Parathyroid adenoma (tissue), 2 donors: ENCODE measurements around the gene EGR2.

Experiments
- H2AFZ ChIP-seq: fragments of 300-600 bp; sonication (generic); one replicate; pipeline ENCODE4 v1.7.0; 2017; ENCODE audit warnings: antibody characterized with exemption, mild to moderate bottlenecking
- H3K27ac ChIP-seq: fragments of 300-600 bp; sonication (generic); one replicate; pipeline ENCODE4 v1.7.0; 2017
- H3K27me3 ChIP-seq: fragments of 300-600 bp; sonication (generic); one replicate; pipeline ENCODE4 v1.7.0; 2017; ENCODE audit warnings: low read length; ENCODE audit not compliant: control insufficient read depth, insufficient read depth
- H3K36me3 ChIP-seq: fragments of 300-600 bp; sonication (generic); one replicate; pipeline ENCODE4 v1.7.0; 2017; ENCODE audit warnings: low read length; ENCODE audit not compliant: control insufficient read depth, insufficient read depth
- H3K4me1 ChIP-seq: fragments of 300-600 bp; sonication (generic); one replicate; pipeline ENCODE4 v1.7.0; 2017; ENCODE audit warnings: control low read depth
- H3K4me2 ChIP-seq: fragments of 300-600 bp; sonication (generic); one replicate; pipeline ENCODE4 v1.7.0; 2017; ENCODE audit warnings: low read length
- H3K4me3 ChIP-seq: fragments of 300-600 bp; sonication (generic); one replicate; pipeline ENCODE4 v1.7.0; 2017; ENCODE audit warnings: low read depth, low read length
- H3K79me2 ChIP-seq: fragments of 300-600 bp; sonication (generic); one replicate; pipeline ENCODE4 v1.7.0; 2017; ENCODE audit warnings: control low read depth
- H3K9ac ChIP-seq: fragments of 300-600 bp; sonication (generic); one replicate; pipeline ENCODE4 v1.7.0; 2017; ENCODE audit warnings: mild to moderate bottlenecking
- H3K9me3 ChIP-seq: fragments of 300-600 bp; sonication (generic); one replicate; pipeline ENCODE4 v1.7.0; 2017; ENCODE audit warnings: low read length; ENCODE audit not compliant: control insufficient read depth
- CTCF ChIP-seq: fragments of 300-600 bp; sonication (generic); IDR thresholded peaks from one replicate; pipeline ENCODE4 v1.7.0; 2017; ENCODE audit warnings: antibody characterized with exemption, mild to moderate bottlenecking
- donor health status: primary hyperparathyroidism.

Gene EGR2

GRCh38 chr10:62847433-62847832 is 31.3 kb upstream of the EGR2 start:
- Histone ChIP-seq H3K9me3 (no peaks in the 10 kb centered on the region), H2AFZ (no peak overlapping the region), H3K9ac (no peak overlapping the region), H3K27ac (no peak overlapping the region), H3K36me3 (no peaks in the 10 kb centered on the region), H3K4me2 (no peak overlapping the region), H3K4me3 (no peak overlapping the region), H3K27me3 (no peaks in the 10 kb centered on the region), H3K79me2 (no peaks in the 10 kb centered on the region), H3K4me1 (no peaks in the 10 kb centered on the region)
- no peak for TF ChIP-seq CTCF

GRCh38 chr10:62844280-62845011 is 28.3 kb upstream of the EGR2 start:
- H3K27me3 ChIP-seq: no peaks in the 10 kb centered on the region
- no peak overlapping the region for H3K4me3 ChIP-seq
- H3K9me3 ChIP-seq: no peaks in the 10 kb centered on the region
- no peak overlapping the region for H2AFZ ChIP-seq
- H3K4me2 ChIP-seq: no peak overlapping the region
- no peaks in the 10 kb centered on the region for H3K79me2 ChIP-seq
- TF ChIP-seq CTCF: no peak
- H3K9ac ChIP-seq: no peak overlapping the region
- H3K27ac ChIP-seq: no peak overlapping the region
- no peaks in the 10 kb centered on the region for H3K36me3 ChIP-seq
- H3K4me1 ChIP-seq: no peaks in the 10 kb centered on the region

- Histone ChIP-seq H3K79me2 (no peaks in the 10 kb centered on the region), H3K27me3 (no peaks in the 10 kb centered on the region), H3K36me3 (no peaks in the 10 kb centered on the region), H3K4me3 (no peak overlapping the region), H2AFZ (no peak overlapping the region), H3K4me1 (no peaks in the 10 kb centered on the region), H3K4me2 (no peak overlapping the region), H3K9me3 (no peaks in the 10 kb centered on the region), H3K27ac (no peak overlapping the region), H3K9ac (no peak overlapping the region)
- TF ChIP-seq CTCF: no peak
These were observed 27.4 kb upstream of the EGR2 start for GRCh38 chr10:62843600-62843999.

GRCh38 chr10:62842983-62843382 is 26.8 kb upstream of the EGR2 start:
- no peak overlapping the region for H3K27ac ChIP-seq
- H3K9me3 ChIP-seq: no peaks in the 10 kb centered on the region
- TF ChIP-seq CTCF: no peak
- H3K4me3 ChIP-seq: no peak overlapping the region
- no peaks in the 10 kb centered on the region for H3K4me1 ChIP-seq
- no peaks in the 10 kb centered on the region for H3K27me3 ChIP-seq
- H2AFZ ChIP-seq: no peak overlapping the region
- H3K36me3 ChIP-seq: no peaks in the 10 kb centered on the region
- no peaks in the 10 kb centered on the region for H3K79me2 ChIP-seq
- H3K9ac ChIP-seq: no peak overlapping the region
- H3K4me2 ChIP-seq: no peak overlapping the region

- Histone ChIP-seq H3K4me1 (no peaks in the 10 kb centered on the region), H3K4me3 (no peak overlapping the region), H2AFZ (no peak overlapping the region), H3K27ac (no peak overlapping the region), H3K36me3 (no peaks in the 10 kb centered on the region), H3K9me3 (no peaks in the 10 kb centered on the region), H3K9ac (no peak overlapping the region), H3K27me3 (no peaks in the 10 kb centered on the region), H3K4me2 (no peak overlapping the region), H3K79me2 (no peaks in the 10 kb centered on the region)
- no peak for TF ChIP-seq CTCF
These were observed 23.4 kb upstream of the EGR2 start for GRCh38 chr10:62839590-62839989.
